HG03439 (cell line): ENCODE data around the gene MEGF8.

ENCODE experiments used
- ATAC-seq: cut with Tn5 transposase; IDR thresholded peaks from one replicate; pipeline ENCODE4 v1.9.1; 2021; ENCODE audit warnings: mild to moderate bottlenecking, moderate library complexity; ENCODE audit not compliant: unreplicated experiment

MEGF8 gene

DNA sequence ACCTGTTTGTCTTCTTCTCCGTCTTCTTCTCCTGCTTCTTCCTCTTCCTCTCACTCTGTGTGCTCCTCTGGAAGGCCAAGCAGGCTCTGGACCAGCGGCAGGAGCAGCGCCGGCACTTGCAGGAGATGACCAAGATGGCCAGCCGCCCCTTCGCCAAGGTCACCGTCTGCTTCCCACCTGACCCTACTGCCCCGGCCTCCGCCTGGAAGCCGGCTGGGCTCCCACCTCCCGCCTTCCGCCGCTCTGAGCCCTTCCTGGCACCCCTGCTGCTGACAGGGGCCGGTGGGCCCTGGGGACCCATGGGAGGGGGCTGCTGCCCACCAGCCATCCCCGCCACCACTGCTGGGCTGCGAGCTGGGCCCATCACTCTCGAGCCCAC is 50.7 kb downstream of the MEGF8 start:
- no peak for ATAC-seq

DNA sequence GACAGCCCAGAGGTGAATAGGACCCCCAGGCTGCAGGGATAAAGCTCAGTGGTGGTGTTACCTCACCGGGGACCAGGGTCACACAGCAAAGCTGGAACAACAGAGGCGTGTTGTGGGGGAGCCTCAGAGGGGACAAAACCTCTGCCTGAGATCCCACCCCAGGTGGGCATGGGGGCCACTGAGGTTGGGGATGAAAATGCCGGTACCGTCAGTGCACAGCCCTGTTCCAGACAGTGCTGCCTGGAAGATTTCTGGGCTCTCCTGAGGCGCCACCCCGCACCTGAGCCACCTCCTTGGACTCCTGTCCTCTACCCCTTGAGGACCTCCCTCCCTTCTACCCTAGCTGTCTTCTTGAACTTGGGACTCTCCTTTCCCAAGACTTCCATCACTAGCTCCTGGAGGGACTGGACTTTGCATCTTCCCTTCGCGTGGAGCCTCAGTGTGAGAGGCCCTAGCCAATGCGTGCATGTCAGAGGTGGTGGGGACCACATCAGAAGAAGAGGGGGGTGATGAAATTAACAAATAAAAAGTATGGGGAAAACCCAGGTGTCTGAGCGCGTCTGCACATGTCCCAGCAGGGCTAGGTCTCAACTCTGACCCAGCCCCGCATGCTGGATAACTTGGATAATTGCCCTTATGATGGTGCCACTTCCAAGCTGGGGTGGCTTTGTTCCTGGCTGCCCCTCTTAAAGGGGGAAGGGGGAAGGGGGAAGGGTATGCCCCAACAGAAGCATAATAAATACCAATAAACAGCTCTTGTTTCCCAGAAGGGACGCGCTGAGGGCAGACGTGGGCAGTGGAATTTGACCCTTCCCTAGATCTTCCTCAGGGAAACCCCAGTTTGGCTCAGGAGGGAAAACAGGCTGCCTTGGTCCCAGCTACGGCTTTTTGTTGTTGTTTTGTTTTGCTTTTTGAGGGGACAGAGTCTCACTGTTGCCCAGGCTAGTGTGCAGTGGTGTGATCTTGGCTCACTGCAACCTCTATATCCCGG is 53.1 kb downstream of the MEGF8 start:
- no peak for ATAC-seq

DNA sequence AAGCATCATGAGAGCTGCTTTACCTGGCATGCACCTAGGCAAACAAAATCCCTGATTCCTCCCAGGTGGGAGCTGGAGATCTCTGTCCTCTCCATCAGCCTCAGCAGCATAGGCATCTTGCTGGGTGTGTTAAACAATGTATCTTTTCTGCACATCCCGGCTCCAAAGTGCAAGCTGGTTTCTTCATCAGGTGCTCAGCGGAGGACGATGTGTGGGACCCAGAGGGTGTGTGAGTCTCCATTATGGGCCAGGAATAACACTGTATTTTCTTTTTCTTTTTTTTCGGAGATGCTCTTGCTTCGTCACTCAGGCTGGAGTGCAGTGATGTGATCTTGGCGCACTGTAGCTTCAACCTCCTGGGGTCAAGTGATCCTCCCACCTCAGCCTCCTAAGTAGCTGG is 54.7 kb downstream of the MEGF8 start:
- no peak for ATAC-seq

DNA sequence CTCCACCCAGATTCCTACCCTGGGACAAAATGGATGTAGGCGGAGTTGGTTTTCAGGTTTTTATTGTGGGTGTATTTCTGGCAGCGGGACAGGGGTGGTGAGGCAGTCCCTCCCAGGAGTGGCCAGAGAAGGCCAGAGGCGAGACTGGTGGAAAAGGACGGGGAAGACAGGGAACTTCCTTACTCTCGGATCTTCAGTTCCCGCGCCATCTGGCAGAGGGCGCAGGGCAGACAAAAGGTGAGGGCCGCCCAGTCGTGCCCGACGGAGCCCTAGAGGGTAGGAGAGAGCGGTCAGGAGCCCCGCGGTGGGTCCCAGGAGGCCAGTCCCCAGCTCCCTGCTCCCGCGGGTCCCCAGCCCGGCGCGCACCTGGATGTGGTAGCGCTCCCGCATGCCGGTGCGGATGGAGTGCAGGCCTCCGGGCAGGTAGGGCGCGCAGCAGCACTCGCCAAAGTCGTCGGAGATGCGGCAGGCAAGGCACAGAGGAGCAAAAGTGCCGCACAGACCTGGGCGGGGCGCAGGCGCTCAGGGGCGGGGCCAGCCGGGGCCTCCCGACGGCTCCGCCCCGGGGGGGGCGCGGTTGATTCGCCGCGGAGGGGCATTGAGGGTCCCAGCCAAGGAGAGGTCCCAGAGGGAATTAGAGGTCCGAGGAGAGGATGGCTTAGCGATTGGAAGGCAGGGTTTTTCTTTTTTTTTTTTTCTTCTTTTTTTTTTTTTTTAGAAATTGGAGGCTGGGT is 61.7 kb downstream of the MEGF8 start:
- no peak for ATAC-seq

- no peak for ATAC-seq
Measured at GRCh38 chr19:42388851-42389489, 63.5 kb downstream of the MEGF8 start.

- no peak for ATAC-seq
Measured at GRCh38 chr19:42389899-42390298, 64.5 kb downstream of the MEGF8 start, which contains the start of gene CNFN. TSS of gene CNFN (minus strand) at chr19:42390297. CDS start at chr19:42389037, 1,260 bp downstream.

DNA sequence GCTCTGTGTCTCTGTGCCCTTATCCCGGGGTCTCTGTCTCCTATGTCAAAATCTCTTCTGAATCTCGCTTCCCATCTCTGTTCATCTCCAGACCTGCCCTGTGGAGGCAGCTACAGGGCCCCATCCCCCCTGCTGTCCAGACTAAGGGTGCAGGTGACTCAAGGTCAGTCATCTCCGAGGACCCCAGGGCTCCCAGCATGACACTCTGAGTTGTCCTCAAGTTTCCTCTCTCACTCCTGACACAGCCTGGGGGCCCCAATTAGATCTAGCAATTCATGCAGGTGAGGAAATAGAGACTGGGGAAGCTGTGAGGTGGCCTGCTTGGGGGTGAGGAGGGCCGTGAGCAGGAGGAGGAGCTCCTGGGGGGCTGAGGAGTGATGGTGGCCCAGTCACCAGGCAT is 66.7 kb downstream of the MEGF8 start:
- no peak for ATAC-seq

DNA sequence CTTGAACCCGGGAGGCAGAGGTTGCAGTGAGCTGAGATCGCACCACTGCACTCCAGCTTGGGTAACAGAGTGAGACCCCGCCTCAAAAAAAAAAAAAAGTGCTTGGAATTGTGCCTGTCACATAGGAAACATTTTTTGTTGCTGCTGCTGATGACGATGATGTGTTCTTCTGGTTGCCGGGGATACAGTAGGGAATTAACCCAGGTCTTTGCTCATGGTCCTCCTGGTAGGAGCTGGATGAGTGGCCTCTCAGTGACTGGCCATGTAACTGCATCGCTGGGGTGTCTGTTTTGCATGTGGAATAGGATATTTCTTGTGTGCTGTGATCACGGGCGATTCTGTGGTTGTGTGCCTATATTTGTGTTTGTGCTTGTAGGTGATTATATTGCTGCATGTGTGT is 69.3 kb downstream of the MEGF8 start:
- ATAC-seq, result no peak

DNA sequence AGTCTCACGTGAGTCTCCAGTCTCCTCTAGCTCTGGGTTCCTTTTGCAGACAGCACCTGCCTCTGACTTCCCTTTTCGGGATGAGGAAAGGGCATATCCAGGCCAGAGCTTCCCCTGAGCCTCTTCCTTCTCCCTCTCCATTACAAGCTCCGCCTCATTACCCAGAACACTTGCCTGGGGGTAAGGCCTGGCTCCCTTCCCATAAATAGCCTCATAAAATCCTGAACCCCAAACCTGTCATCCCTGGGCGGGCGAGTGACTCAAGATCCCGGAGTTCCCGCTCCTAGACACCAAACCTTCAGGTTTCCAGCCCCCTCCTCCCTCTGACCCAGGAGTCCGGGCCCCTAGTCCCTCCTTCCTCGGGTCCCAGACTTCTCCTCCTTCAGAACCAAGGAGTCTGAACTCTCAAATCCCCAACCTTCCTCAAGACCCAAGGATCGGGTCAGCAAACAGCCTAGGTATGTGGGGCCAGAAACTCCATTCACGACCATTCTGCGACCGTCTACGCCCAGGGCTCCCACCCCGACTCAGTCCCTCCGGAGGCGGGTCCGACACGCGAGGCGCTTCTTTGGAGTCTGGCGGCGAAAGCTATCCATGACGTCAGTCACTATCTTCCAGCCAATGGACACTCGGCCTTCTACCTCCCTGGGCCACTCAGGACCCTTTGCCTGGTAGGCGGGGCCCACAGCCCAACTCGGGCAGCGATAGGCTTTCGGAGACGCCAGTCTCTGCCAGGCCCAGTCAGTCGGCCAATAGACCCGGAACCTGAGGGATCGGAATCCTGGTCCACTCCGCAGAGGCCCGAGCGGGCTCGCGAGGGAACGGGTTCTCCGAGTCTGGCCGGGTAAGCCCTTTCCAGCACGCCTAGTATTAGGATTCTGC is 71.2 kb downstream of the MEGF8 start:
- peak; percentile 93 for ATAC-seq

DNA sequence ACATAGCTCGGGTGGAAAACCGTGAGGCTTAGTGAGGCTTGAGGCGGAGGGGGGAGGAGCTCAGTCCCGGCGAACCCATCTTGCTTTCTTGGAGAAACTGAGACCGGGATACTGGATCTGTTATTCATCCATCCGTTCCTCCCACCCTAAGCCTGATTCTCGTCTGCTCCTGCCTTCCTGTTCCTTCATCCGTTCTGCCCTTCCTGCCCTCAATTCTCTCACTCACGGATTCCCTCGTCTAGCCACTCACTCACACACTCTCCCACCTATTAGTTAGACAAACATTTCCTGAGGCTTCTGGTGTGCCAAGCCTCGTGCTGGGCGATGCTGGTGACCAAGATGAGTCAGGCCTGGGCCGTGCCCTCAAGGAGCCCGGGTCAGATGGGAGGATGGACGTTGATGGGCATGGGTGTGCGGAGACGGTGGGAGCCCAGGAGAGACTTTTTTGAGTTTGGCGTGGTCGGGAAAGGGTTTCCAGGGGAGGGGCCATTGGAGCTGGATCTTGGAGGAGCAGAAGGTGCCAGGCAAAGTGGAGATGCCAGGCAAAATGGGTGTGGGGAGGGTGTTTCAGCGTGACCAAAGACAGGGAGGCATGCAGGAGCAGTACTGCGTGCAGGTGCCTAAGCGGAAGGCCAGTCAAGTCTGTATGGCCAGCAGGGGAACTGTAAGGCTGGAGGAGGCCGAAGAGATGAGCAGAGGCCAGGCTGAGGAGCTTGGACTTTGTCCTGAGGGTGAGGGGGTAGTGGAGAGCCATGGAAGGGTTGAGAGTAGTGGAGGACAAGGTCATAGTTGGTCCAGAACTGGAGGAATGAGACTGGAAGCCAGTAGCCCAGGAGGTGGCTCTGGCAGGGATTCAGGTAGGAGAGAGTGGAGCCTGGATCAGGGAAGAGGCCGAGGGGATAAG is 72.1 kb downstream of the MEGF8 start:
- ATAC-seq, result no peak

- no peak for ATAC-seq
Measured at GRCh38 chr19:42400404-42400803, 75.0 kb downstream of the MEGF8 start.

DNA sequence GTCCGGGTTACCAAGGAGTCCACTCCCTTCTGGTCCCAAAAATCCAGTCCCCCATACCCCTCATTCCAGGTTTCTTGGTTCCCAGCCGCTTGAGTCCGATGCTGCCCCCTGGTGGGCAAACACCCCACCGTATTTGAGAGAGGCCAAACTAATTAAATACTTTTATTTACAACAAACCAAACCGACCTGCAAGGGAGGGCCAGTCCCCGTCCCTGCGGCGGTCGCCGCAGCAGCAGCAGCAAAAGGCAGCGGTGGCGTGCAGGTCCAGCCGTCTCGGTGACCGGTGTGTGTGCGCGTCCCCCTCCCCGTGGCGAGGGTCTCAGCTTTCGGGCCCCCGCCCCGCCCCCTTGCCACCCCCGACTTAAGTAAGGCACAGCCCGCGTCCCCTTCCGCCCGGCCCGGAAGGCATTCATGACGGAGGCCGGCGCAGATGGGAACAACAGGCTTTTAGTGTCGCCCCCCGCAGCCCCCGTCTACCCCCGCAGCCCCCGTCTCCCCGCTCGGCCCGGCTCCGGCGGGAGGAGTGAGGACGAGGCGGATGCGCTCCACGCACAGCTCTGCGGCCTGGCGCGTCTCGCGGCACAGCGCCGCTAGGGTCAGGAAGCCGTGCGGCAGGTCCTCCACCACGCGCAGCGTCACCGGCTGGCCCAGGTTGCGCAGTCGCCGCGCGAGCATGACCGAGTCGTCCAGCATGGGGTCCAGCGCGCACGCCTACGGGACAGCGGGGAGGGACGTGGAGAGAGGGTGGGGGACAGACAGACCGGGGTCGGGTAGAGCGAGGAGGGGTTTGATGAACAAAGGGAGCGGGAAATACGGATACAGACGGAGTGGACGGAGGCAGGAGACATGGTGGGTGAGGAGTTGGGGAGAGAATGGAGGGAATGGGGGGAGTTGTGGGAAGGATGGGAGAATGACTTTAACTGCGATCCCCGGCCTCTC is 76.2 kb downstream of the MEGF8 start:
- no peak for ATAC-seq

GRCh38 chr19:42402376-42403116 is 77.1 kb downstream of the MEGF8 start:
- ATAC-seq, result no peak

GRCh38 chr19:42403586-42403985 is 78.2 kb downstream of the MEGF8 start:
- ATAC-seq, result no peak

DNA sequence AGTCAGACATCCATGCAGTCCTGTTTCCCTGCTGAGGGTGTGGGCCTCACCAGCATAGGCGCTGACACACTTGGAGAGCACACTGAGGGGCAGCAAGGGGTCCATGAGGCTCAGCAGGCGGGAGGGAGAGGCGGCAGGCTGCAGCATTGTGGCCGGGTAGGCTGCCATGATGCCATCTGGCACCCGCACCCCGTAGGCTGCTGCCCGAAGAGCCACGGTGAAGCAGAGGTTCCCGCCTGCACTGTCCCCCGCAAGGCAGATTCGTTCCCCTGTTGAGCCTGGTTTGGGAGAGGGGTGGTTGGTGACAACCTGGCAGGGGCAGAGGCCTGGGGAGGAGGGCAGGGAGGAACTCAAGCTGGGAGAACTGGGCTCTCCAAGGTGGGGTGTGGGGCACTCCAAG is 80.7 kb downstream of the MEGF8 start:
- no peak for ATAC-seq

DNA sequence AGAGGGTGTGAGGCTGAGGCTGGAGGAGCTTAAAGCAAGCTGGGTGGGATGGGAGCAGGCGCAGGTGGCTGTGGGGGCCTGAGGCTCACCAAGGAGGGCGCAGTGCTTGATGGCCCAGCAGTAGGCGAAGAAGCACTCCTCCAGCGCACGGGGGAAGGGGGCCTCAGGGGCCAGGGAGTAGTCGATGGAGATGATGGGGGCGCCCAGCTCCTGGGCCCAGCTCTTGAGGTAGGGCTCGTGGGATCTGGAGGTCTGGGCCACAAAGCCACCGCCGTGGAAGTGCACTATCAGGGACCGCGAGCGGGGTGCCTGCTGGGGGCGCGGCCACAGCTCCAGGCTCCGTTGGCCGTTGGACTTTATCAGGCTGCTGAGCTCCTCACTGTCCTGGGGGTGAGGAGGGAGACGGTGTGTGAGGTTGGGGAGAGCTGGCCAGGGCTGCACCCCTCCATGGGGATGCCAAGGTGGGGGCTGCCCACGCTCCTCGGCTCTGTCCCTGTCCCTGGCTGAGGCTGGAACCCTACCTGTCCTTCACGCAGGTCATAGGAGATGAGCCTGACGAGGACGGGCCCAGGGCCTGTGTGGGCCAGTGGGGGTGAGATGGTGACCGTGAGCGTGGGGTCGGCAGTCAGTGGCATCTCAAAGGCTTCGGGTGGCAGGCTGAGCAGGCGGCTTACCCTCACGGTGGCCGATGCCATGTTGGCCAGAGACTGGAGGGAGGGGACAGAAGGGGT is 81.8 kb downstream of the MEGF8 start:
- ATAC-seq, result no peak

DNA sequence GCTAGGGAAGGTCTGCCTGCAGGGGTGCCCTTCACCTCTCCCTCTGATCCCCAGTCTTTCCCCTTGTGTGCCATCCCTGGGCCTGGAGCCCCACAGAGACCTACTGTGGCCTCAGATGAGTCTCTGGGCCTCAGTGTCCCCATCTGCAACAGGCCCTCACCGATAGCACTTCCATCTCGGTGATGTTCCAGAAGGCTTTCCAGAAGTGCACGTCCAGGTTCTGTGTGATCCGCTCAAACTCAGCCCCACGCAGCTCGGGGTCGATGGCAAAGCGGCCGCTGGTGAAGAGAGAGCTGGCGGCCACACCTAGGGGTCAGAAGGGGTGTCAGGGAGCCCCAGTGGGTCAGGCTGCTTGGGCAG is 82.4 kb downstream of the MEGF8 start:
- no peak for ATAC-seq
